H1 (cell line): Measurements from ENCODE around the gene ASPRV1.

Source experiments
- CBX8 ChIP-seq: fragments of 300-800, 300-1000 bp; sonication (generic); IDR thresholded peaks from 2 replicates; pipeline ENCODE4 v1.7.1; 2016; ENCODE audit warnings: low read depth, low read length, borderline replicate concordance
- CHD1 ChIP-seq: IDR thresholded peaks from 2 replicates; pipeline ENCODE4 v1.6.1; 2012; ENCODE audit warnings: low read depth, low read length, improper control_type of control experiment
- EZH2 ChIP-seq: fragments of 200-600 bp; sonication (generic); IDR thresholded peaks from 2 replicates; pipeline ENCODE4 v1.7.1; 2012; ENCODE audit warnings: low read depth, mild to moderate bottlenecking, moderate library complexity, low read length, inconsistent platforms; ENCODE audit not compliant: severe bottlenecking
- HDAC2 ChIP-seq, 2 experiments: fragments of 300-600 bp in 1 of 2; sonication (generic) in 1 of 2; IDR thresholded peaks; 2 replicates each; pipeline ENCODE4 v1.6.1; 2011 to 2012; ENCODE audit warnings: low read depth in 2 of 2, low read length in 2 of 2, mild to moderate bottlenecking in 2 of 2, moderate library complexity in 2 of 2, borderline replicate concordance in 1 of 2, inconsistent platforms in 1 of 2
- HDAC6 ChIP-seq: IDR thresholded peaks from one replicate; pipeline ENCODE4 v1.7.1; 2012; ENCODE audit warnings: low read depth, mild to moderate bottlenecking, inconsistent platforms, low read length, moderate library complexity
- MAFK ChIP-seq: IDR thresholded peaks from 2 replicates; pipeline ENCODE4 v1.6.1; 2012; ENCODE audit warnings: low read depth, mild to moderate bottlenecking, improper control_type of control experiment, low read length
- POLR2AphosphoS5 ChIP-seq: IDR thresholded peaks from 2 replicates; pipeline ENCODE4 v1.6.1; 2011; ENCODE audit warnings: low read depth, low read length
- SUZ12 ChIP-seq: fragments of 200-600 bp; sonication (generic); IDR thresholded peaks from 2 replicates; pipeline ENCODE4 v1.6.1; 2012; ENCODE audit warnings: mild to moderate bottlenecking, inconsistent platforms, low read length, moderate library complexity, mixed read lengths
- TF ChIP-seq, protein P1 (sequence below), 3 experiments: IDR thresholded peaks; 1 replicate in 2 of 3; 2 replicates in 1 of 3; pipeline versions ENCODE4 v1.5.1 to v1.6.1; 2011; ENCODE audit warnings: low read length in 3 of 3, mild to moderate bottlenecking in 3 of 3, inconsistent platforms in 2 of 3, low read depth in 1 of 3, moderate library complexity in 1 of 3; ENCODE audit not compliant: insufficient read depth in 1 of 3; ENCODE audit errors: control extremely low read depth in 1 of 3
- TF ChIP-seq, protein P2 (sequence below): IDR thresholded peaks from 2 replicates; pipeline ENCODE4 v1.6.1; 2012; ENCODE audit warnings: inconsistent platforms
- TF ChIP-seq, protein P3 (sequence below): IDR thresholded peaks from 2 replicates; pipeline ENCODE4 v1.6.1; 2011; ENCODE audit warnings: low read depth, mild to moderate bottlenecking, low read length; ENCODE audit not compliant: insufficient read depth

DNA sequence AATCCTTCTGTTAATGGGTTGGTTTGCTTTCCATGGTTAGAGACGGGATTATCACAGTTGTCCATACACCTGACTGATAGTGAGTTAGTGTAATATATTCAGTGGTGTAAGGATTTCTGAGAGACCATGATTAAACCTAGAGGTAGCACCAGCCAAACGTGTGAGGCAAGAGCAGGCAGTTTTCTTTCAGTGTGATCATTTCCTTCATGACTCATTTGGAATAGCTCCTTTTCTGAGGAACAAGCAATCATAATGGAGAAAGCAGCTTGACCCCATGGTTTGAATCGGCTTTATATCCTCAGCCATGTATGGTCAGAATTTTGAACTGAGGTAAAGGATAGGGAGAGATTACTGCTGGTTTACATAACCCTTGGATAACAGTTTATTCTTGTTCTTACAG, 43.6 kb downstream of the ASPRV1 start:
- no peak for TF ChIP-seq MAFK
- no peak for TF ChIP-seq SUZ12
- no peak for TF ChIP-seq HDAC6
- TF ChIP-seq, protein P1, sequence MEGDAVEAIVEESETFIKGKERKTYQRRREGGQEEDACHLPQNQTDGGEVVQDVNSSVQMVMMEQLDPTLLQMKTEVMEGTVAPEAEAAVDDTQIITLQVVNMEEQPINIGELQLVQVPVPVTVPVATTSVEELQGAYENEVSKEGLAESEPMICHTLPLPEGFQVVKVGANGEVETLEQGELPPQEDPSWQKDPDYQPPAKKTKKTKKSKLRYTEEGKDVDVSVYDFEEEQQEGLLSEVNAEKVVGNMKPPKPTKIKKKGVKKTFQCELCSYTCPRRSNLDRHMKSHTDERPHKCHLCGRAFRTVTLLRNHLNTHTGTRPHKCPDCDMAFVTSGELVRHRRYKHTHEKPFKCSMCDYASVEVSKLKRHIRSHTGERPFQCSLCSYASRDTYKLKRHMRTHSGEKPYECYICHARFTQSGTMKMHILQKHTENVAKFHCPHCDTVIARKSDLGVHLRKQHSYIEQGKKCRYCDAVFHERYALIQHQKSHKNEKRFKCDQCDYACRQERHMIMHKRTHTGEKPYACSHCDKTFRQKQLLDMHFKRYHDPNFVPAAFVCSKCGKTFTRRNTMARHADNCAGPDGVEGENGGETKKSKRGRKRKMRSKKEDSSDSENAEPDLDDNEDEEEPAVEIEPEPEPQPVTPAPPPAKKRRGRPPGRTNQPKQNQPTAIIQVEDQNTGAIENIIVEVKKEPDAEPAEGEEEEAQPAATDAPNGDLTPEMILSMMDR (IDR thresholded peaks at IDR 0.05; ENCODE audit: control extremely low read depth in 1 of 3, insufficient read depth in 1 of 3, low read depth in 1 of 3, low read length in 3 of 3) = no peak
- TF ChIP-seq HDAC2 (IDR thresholded peaks at IDR 0.05; ENCODE audit: borderline replicate concordance in 1 of 2, low read depth in 2 of 2, low read length in 2 of 2) = no peak
- no peak for TF ChIP-seq POLR2AphosphoS5
- TF ChIP-seq, protein P2, sequence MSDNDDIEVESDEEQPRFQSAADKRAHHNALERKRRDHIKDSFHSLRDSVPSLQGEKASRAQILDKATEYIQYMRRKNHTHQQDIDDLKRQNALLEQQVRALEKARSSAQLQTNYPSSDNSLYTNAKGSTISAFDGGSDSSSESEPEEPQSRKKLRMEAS = no peak
- no peak for TF ChIP-seq CHD1
- no peak for TF ChIP-seq EZH2
- TF ChIP-seq, protein P3, sequence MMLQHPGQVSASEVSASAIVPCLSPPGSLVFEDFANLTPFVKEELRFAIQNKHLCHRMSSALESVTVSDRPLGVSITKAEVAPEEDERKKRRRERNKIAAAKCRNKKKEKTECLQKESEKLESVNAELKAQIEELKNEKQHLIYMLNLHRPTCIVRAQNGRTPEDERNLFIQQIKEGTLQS = no peak
- TF ChIP-seq CBX8 = no peak
